Measurements from ENCODE around the gene ADAM15. TPM values are rescaled to one million over a fixed set of nuclear protein-coding genes. Genes with fewer than 3 reads are reported as not detected.
A peak's percentile ranks its signal among the peaks of the same experiment; 100 is the strongest.

The ADAM15 gene
- total RNA-seq, 1 donor from 2014 or later = 69.0 TPM

DNA sequence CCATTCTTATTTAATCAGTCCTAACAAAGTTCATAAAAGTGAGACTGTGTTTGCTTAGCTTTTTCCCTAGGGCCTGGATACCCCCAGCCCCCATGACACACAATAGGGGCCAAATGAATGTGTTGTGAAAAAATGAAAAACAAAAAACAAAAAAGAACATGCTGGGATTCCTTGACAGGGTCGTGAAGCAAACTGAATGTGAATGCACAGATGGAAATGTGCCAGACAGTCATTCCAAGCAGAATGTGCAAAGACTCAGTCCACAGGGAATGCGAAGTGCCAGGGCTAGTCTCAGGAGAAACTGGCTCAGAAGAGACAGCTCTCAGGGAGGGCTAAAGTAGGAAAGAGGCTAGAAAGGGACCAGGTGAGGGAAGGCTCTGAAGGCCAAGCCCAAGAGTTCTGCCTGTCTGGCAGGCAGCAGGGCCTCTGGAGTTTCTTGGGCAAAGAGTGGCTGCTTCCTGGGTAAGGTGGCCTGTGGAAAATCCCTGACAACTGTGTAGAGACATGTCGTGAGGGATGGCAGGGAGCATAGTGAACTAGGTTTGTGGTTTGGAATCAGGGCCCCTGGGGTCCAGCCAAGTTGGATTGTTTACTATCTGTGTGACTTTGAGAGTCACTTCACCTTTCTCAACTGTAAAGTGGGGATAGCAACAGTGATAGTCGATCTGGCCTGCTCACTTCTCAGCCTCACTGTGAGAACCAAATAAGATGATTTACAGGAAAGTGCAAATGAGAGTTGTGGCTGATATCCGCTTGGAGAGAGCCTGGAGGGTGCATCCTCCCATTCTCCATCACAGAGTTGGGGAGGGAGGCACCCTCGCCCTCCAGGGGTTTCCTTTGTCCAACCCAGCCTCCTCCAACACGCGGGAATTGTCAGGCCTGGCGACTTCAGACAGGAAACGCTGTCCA, 1.2 kb upstream of the ADAM15 start:
- H3K27me3 Mint-ChIP-seq = no peaks in the 10 kb centered on the region
- H3K4me1 Mint-ChIP-seq (ENCODE audit: unreplicated experiment) = peaks cover 26% of the 10 kb centered on the region
- no peaks in the 10 kb centered on the region for H3K9me3 Mint-ChIP-seq
- H3K36me3 Mint-ChIP-seq = no peaks in the 10 kb centered on the region
- TF ChIP-seq, protein P1, sequence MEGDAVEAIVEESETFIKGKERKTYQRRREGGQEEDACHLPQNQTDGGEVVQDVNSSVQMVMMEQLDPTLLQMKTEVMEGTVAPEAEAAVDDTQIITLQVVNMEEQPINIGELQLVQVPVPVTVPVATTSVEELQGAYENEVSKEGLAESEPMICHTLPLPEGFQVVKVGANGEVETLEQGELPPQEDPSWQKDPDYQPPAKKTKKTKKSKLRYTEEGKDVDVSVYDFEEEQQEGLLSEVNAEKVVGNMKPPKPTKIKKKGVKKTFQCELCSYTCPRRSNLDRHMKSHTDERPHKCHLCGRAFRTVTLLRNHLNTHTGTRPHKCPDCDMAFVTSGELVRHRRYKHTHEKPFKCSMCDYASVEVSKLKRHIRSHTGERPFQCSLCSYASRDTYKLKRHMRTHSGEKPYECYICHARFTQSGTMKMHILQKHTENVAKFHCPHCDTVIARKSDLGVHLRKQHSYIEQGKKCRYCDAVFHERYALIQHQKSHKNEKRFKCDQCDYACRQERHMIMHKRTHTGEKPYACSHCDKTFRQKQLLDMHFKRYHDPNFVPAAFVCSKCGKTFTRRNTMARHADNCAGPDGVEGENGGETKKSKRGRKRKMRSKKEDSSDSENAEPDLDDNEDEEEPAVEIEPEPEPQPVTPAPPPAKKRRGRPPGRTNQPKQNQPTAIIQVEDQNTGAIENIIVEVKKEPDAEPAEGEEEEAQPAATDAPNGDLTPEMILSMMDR (conservative IDR thresholded peaks at IDR 0.05) = no peak
- no peak for DNase-seq (ENCODE audit: extremely low spot score, unreplicated experiment)
- peak overlapping the region; percentile 91 for H3K27ac Mint-ChIP-seq
- H3K4me3 Mint-ChIP-seq = peak overlapping the region; percentile 93

DNA sequence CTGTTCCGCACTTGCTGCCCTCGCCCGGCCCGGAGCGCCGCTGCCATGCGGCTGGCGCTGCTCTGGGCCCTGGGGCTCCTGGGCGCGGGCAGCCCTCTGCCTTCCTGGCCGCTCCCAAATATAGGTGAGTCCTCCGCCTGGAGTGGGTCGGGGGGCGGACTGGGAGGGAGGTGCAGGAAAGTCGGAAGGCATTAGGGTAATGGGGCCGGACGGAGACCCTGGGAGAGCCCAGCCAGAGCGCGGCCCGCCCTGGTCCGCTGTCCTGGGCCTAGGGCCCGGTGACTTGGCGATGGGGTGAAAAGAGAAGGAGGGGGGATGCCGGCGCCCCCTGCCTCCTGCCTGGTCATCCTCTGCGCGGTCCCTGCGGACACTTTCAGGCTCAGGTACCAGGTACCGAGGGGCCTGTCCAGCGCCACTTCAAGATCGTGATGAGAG, 243 bp downstream of the ADAM15 start:
- Mint-ChIP-seq H3K4me3 (peak overlapping the region; percentile 82), H3K27me3 (no peaks in the 10 kb centered on the region), H3K36me3 (no peaks in the 10 kb centered on the region), H3K4me1 (ENCODE audit: unreplicated experiment) (peaks cover 23% of the 10 kb centered on the region), H3K27ac (no peak overlapping the region), H3K9me3 (no peaks in the 10 kb centered on the region)
- TF ChIP-seq, protein P1 (conservative IDR thresholded peaks at IDR 0.05) = no peak
- DNase-seq (ENCODE audit: extremely low spot score, unreplicated experiment) = no peak

DNA sequence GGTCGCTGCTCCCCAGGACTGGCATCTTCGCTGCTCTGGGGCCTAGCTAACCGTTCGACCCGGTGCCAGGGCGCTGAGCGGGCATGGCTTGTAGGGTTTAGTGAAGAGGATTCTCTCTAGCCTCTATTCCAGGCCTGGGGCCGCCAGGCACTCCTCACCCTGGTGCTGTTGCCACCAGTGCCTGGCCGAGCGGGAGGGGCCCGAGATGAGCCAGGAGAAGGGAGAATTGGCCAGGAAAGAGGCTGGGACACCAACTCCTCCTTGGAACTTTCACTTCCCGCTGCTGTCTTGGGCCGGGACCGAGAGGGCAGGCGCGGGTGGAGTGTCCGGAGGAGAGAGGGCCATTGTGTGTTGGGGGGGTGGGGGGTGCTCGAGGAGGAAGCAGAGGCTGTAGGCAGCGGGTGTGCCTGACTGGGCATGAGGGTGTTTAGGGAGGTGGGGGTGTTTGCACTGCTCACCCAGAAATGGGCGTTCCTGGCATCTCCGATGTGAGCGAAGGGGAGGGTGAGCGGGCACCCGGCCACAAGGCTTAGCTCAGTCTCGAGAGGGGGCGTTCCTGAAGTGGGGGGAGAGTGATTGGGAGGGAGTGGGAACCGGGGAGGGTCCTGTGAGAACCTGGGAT, 772 bp downstream of the ADAM15 start:
- TF ChIP-seq, protein P1 (conservative IDR thresholded peaks at IDR 0.05) = no peak
- DNase-seq (ENCODE audit: extremely low spot score, unreplicated experiment) = no peak
- H3K36me3 Mint-ChIP-seq = no peaks in the 10 kb centered on the region
- H3K9me3 Mint-ChIP-seq = no peaks in the 10 kb centered on the region
- no peak overlapping the region for H3K27ac Mint-ChIP-seq
- peaks cover 23% of the 10 kb centered on the region for H3K4me1 Mint-ChIP-seq (ENCODE audit: unreplicated experiment)
- peak overlapping the region; percentile 82 for H3K4me3 Mint-ChIP-seq
- no peaks in the 10 kb centered on the region for H3K27me3 Mint-ChIP-seq

DNA sequence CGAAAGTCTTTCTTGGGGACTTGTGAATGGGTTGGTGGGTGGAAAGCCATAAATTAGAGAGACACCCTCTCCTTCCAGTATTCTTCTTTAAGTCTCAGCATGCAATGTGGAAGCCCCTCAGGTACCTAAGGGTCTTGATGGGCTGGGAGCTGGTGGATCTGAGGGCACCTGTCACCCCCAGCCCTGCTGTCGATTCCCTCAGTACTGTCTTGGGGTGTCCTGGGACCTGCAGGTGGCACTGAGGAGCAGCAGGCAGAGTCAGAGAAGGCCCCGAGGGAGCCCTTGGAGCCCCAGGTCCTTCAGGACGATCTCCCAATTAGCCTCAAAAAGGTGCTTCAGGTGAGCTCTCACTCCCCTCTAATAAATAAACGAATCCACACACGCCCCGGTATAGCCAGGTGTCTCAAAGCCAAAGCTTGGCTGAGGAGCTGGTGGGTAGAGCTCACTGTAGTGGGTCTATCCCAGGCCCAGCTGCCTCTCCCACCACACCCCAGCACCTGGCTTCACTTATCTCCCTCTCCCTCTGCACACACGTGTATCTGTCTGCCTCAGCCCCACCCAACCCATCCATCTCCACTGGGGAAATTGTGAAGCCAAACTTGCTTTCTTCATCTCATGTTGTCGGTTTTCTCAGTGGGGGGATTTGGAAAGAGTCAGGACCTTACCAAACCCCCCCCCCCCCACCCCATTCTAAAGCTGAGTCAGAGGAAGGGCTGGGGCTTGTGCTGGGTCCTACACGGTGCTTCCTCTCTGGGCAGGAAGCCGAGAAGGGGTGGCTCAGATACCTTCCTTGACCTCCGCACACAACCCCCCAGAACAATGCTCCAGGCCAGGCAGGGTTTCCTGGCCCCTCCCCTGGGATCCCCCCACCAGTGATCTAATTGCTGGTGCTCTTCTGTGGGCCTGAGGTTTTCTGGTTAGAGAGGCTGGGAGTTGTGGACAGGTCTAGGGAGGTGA, 1.6 kb downstream of the ADAM15 start:
- TF ChIP-seq, protein P1 (conservative IDR thresholded peaks at IDR 0.05) = no peak
- no peaks in the 10 kb centered on the region for H3K36me3 Mint-ChIP-seq
- no peaks in the 10 kb centered on the region for H3K9me3 Mint-ChIP-seq
- H3K27ac Mint-ChIP-seq = peak overlapping the region; percentile 21
- H3K4me1 Mint-ChIP-seq (ENCODE audit: unreplicated experiment) = peaks cover 23% of the 10 kb centered on the region
- no peak for DNase-seq (ENCODE audit: extremely low spot score, unreplicated experiment)
- no peaks in the 10 kb centered on the region for H3K27me3 Mint-ChIP-seq
- peak overlapping the region; percentile 82 for H3K4me3 Mint-ChIP-seq

DNA sequence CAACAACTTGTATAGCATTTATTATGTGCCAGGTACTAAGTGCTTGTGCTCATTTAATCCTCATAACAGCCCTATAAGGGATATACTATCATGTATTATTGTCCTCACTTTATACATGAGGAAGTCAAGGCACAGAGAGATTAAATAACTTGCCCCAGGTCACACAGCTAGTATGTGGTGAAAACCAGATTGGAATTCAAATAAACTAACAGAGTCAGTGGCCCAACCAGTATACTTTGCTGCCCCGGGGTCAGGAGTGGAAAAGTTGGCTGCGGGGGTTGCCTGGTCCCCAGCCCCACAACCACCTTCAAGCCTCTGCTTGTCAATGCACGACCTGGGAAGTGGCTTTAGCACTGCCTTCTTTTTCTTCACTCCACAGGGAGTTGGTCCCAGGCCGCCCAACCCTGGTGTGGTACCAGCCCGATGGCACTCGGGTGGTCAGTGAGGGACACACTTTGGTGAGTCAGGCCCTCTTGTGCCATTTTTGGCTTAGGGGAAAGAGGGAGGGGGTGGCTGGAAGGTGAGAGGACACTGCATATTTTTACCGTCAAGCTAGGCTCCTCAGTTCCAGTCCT, 2.5 kb downstream of the ADAM15 start:
- H3K4me1 Mint-ChIP-seq (ENCODE audit: unreplicated experiment) = peaks cover 21% of the 10 kb centered on the region
- no peak for DNase-seq (ENCODE audit: extremely low spot score, unreplicated experiment)
- H3K4me3 Mint-ChIP-seq = peak overlapping the region; percentile 52
- no peak overlapping the region for H3K27ac Mint-ChIP-seq
- no peaks in the 10 kb centered on the region for H3K27me3 Mint-ChIP-seq
- no peaks in the 10 kb centered on the region for H3K36me3 Mint-ChIP-seq
- TF ChIP-seq, protein P1 (conservative IDR thresholded peaks at IDR 0.05) = no peak
- no peaks in the 10 kb centered on the region for H3K9me3 Mint-ChIP-seq

All from type B pancreatic cell (in vitro differentiated cells).